Transverse colon (tissue), 4 donors: ENCODE measurements around the gene CCDC61.

Experiments used
- CTCF ChIP-seq, 5 experiments: fragments of 200-600 bp in 3 of 5; fragments of 450-650 bp in 2 of 5; sonication (generic) in 3 of 5; IDR thresholded peaks; 1 replicate in 2 of 5; 2 replicates in 3 of 5; pipeline ENCODE4 v1.5.1; 2016 to 2017; ENCODE audit warnings: antibody characterized with exemption in 5 of 5, inconsistent platforms in 3 of 5, mild to moderate bottlenecking in 2 of 5, moderate library complexity in 1 of 5
- POLR2A ChIP-seq: fragments of 450-650 bp; IDR thresholded peaks from one replicate; pipeline ENCODE4 v1.6.1; 2016; ENCODE audit warnings: antibody characterized with exemption, mild to moderate bottlenecking, moderate library complexity
- POLR2AphosphoS5 ChIP-seq, 3 donors: sonication (generic); formaldehyde crosslinking; IDR thresholded peaks; one replicate each; pipeline ENCODE4 v1.6.1; 2016; ENCODE audit warnings: antibody characterized with exemption in 3 of 3

GRCh38 chr19:46017874-46018675 lies 22.8 kb downstream of the CCDC61 start:
- no peak for TF ChIP-seq CTCF (IDR thresholded peaks at IDR 0.05)
- no peak for TF ChIP-seq POLR2A
- no peak for TF ChIP-seq POLR2AphosphoS5 (IDR thresholded peaks at IDR 0.05)
